ENCODE measurements around the gene IQSEC1.

DNA sequence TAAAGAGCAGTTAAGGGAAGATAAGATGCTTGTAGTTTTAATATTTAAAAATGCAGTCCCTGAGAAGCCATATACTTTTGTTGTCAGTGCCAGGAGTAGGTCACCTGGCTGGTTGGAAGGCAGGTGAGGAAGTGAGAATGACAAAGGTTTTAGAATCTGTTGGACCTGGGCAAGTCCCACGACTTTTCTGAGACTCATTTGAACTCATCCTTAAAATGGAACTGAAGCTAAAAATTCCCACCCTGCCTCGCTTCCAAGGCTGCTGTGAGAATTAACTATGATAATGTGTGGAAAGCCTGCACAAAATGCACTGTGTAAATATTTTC lies 77.1 kb downstream of the IQSEC1 start:
- TF ChIP-seq POLR2A (IDR thresholded peaks at IDR 0.05; ENCODE audit: extremely low read depth, insufficient read length), result no peak
- TF ChIP-seq, protein P1, sequence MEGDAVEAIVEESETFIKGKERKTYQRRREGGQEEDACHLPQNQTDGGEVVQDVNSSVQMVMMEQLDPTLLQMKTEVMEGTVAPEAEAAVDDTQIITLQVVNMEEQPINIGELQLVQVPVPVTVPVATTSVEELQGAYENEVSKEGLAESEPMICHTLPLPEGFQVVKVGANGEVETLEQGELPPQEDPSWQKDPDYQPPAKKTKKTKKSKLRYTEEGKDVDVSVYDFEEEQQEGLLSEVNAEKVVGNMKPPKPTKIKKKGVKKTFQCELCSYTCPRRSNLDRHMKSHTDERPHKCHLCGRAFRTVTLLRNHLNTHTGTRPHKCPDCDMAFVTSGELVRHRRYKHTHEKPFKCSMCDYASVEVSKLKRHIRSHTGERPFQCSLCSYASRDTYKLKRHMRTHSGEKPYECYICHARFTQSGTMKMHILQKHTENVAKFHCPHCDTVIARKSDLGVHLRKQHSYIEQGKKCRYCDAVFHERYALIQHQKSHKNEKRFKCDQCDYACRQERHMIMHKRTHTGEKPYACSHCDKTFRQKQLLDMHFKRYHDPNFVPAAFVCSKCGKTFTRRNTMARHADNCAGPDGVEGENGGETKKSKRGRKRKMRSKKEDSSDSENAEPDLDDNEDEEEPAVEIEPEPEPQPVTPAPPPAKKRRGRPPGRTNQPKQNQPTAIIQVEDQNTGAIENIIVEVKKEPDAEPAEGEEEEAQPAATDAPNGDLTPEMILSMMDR (IDR thresholded peaks at IDR 0.05; ENCODE audit: low read depth, low read length), result no peak
- TF ChIP-seq, protein P2, sequence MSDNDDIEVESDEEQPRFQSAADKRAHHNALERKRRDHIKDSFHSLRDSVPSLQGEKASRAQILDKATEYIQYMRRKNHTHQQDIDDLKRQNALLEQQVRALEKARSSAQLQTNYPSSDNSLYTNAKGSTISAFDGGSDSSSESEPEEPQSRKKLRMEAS (IDR thresholded peaks at IDR 0.05; ENCODE audit: low read depth, low read length), result no peak
